GM18511 (cell line): ENCODE measurements around the gene C22orf23.
A peak's percentile ranks its signal among the peaks of the same experiment; 100 is the strongest.

Source experiments
- ATAC-seq: cut with Tn5 transposase; IDR thresholded peaks from one replicate; pipeline ENCODE4 v1.9.1; 2021; ENCODE audit warnings: mild to moderate bottlenecking, moderate library complexity; ENCODE audit not compliant: unreplicated experiment

Gene C22orf23

GRCh38 chr22:37926771-37927636, 26.4 kb downstream of the C22orf23 start:
- no peak for ATAC-seq

GRCh38 chr22:37926358-37926757, 27.0 kb downstream of the C22orf23 start:
- no peak for ATAC-seq

GRCh38 chr22:37925767-37926166, 27.6 kb downstream of the C22orf23 start:
- no peak for ATAC-seq

GRCh38 chr22:37925330-37925729, 28.1 kb downstream of the C22orf23 start:
- no peak for ATAC-seq

- no peak for ATAC-seq
Observed at GRCh38 chr22:37924386-37925065, 28.9 kb downstream of the C22orf23 start.

- no peak for ATAC-seq
Observed at GRCh38 chr22:37923927-37924326, 29.5 kb downstream of the C22orf23 start.

GRCh38 chr22:37922191-37922590, 31.2 kb downstream of the C22orf23 start:
- no peak for ATAC-seq

GRCh38 chr22:37920126-37920525, 33.3 kb downstream of the C22orf23 start:
- ATAC-seq: no peak

- no peak for ATAC-seq
Observed at GRCh38 chr22:37918580-37919270, 34.7 kb downstream of the C22orf23 start.

- ATAC-seq: no peak
Observed at GRCh38 chr22:37917874-37918548, 35.4 kb downstream of the C22orf23 start.

GRCh38 chr22:37916311-37916710, 37.1 kb downstream of the C22orf23 start:
- ATAC-seq: no peak

- no peak for ATAC-seq
Observed at GRCh38 chr22:37913233-37913721, 40.1 kb downstream of the C22orf23 start.

GRCh38 chr22:37912171-37912570, 41.2 kb downstream of the C22orf23 start:
- ATAC-seq: no peak

- ATAC-seq: no peak
Observed at GRCh38 chr22:37911697-37912096, 41.7 kb downstream of the C22orf23 start.

- no peak for ATAC-seq
Observed at GRCh38 chr22:37910890-37911672, 42.3 kb downstream of the C22orf23 start.

- ATAC-seq: no peak
Observed at GRCh38 chr22:37909766-37910165, 43.6 kb downstream of the C22orf23 start.

GRCh38 chr22:37907036-37907954, 46.1 kb downstream of the C22orf23 start:
- ATAC-seq: no peak

- ATAC-seq: peak; percentile 38
Observed at GRCh38 chr22:37906364-37907008, 46.9 kb downstream of the C22orf23 start.
